CD4-positive, alpha-beta memory T cell (primary cell): ENCODE results near the gene SGPL1. TPM values are rescaled to one million over a fixed set of nuclear protein-coding genes. Genes with fewer than 3 reads are reported as not detected.

Source experiments
- CTCF ChIA-PET: fragments of 350-600 bp; sonication (Branson Sonifier 250); formaldehyde crosslinking; loops from one replicate; lab custom pipeline; 2021; ENCODE audit warnings: inconsistent platforms; ENCODE audit not compliant: partially characterized antibody; lab: Charles Lee
- POLR2A ChIA-PET: fragments of 350-600 bp; sonication (Branson Sonifier 250); formaldehyde crosslinking; loops from one replicate; lab custom pipeline; 2021; ENCODE audit not compliant: partially characterized antibody; lab: Charles Lee
- DNase-seq, 5 donors: peaks; one replicate each; pipeline versions ENCODE4 v3.0.0 to v3.0.0-alpha.2; 2020 to 2022; ENCODE audit warnings: mixed read lengths in 1 of 5
- H3K27ac ChIP-seq: one replicate; pipeline ENCODE4 v1.7.0; 2013; ENCODE audit warnings: low read depth, low read length
- H3K27me3 ChIP-seq: 2 replicates; pipeline ENCODE4 v1.7.0; 2013; ENCODE audit warnings: mild to moderate bottlenecking, low read length, moderate library complexity; ENCODE audit not compliant: insufficient read depth
- H3K36me3 ChIP-seq: 2 replicates; pipeline ENCODE4 v1.7.0; 2013; ENCODE audit warnings: mild to moderate bottlenecking, low read length, moderate library complexity; ENCODE audit not compliant: insufficient read depth
- H3K4me1 ChIP-seq: 2 replicates; pipeline ENCODE4 v1.7.0; 2013; ENCODE audit warnings: mild to moderate bottlenecking, low read length, moderate library complexity; ENCODE audit not compliant: insufficient read depth
- H3K4me3 ChIP-seq, 2 donors: one replicate each; pipeline ENCODE4 v1.7.0; 2013; ENCODE audit warnings: low read length in 2 of 2, mild to moderate bottlenecking in 1 of 2
- H3K9me3 ChIP-seq, 2 donors: one replicate each; pipeline ENCODE4 v1.7.0; 2013; ENCODE audit warnings: low read length in 2 of 2, control low read depth in 1 of 2; ENCODE audit not compliant: control insufficient read depth in 1 of 2
- H3K27ac Mint-ChIP-seq, 7 donors: one replicate each; pipeline ENCODE4 v1.8.0; 2020 to 2021; ENCODE audit warnings: mixed read lengths in 7 of 7, mild to moderate bottlenecking in 6 of 7, inconsistent platforms in 3 of 7, moderate library complexity in 3 of 7
- H3K27me3 Mint-ChIP-seq, 2 donors: one replicate each; pipeline ENCODE4 v1.8.0; 2020 to 2021; ENCODE audit warnings: mixed read lengths in 2 of 2
- H3K36me3 Mint-ChIP-seq, 2 donors: one replicate each; pipeline ENCODE4 v1.8.0; 2020 to 2021; ENCODE audit warnings: mixed read lengths in 2 of 2, inconsistent platforms in 1 of 2, mild to moderate bottlenecking in 1 of 2
- H3K4me1 Mint-ChIP-seq, 4 donors: one replicate each; pipeline ENCODE4 v1.8.0; 2020 to 2021; ENCODE audit warnings: mixed read lengths in 4 of 4, mild to moderate bottlenecking in 1 of 4
- H3K4me3 Mint-ChIP-seq, 8 donors: one replicate each; pipeline ENCODE4 v1.8.0; 2020 to 2021; ENCODE audit warnings: mixed read lengths in 8 of 8, mild to moderate bottlenecking in 7 of 8, moderate library complexity in 6 of 8, inconsistent platforms in 3 of 8
- H3K9me3 Mint-ChIP-seq, 8 donors: one replicate each; pipeline ENCODE4 v1.8.0; 2020 to 2021; ENCODE audit warnings: mixed read lengths in 8 of 8, mild to moderate bottlenecking in 5 of 8, inconsistent platforms in 3 of 8, moderate library complexity in 1 of 8
- intact Hi-C: fragments of 100-400 bp; cut with micrococcal nuclease; formaldehyde crosslinking; loops from one replicate; pipeline ENCODE4 v1.15.1; 2023
- polyA plus RNA-seq, 2 donors: library from polyadenylated mRNA; unstranded; fragments of 300-500 nt; fragmentation: Illumina TruSeq; gene quantifications; one replicate each; pipeline ENCODE4 v1.2.3, GENCODE V29; 2021
- total RNA-seq, 2 experiments: library from RNA; stranded (reverse); gene quantifications; one replicate each; pipeline ENCODE4 v1.2.3, GENCODE V29; 2021

Gene SGPL1
- total and polyA plus RNA-seq, 4 experiments from 2014 or later, result 14.3 to 32.2 (median 22.1) TPM

- Mint-ChIP-seq H3K4me3 (no peak overlapping the region), H3K27ac (no peak overlapping the region), H3K36me3 (no peaks in the 10 kb centered on the region), H3K4me1 (no peaks in the 10 kb centered on the region), H3K9me3 (peaks cover 0 to 2% (median under 1%) of the 10 kb centered on the region in 8 donors), H3K27me3 (peaks cover 8 to 14% of the 10 kb centered on the region in 2 donors)
- POLR2A ChIA-PET, result no interaction called here
- H3K27ac ChIP-seq, result no peak overlapping the region
- H3K9me3 ChIP-seq, result no peaks in the 10 kb centered on the region
- no peaks in the 10 kb centered on the region for H3K36me3 ChIP-seq
- CTCF ChIA-PET, result no interaction called here
- H3K27me3 ChIP-seq, result no peaks in the 10 kb centered on the region
- H3K4me1 ChIP-seq, result no peaks in the 10 kb centered on the region
- no peak overlapping the region for H3K4me3 ChIP-seq
- DNase-seq, result no peak
- intact Hi-C loops, result no loop called here
Observed at GRCh38 chr10:70912556-70912955, 96.8 kb downstream of the SGPL1 start.

GRCh38 chr10:70913191-70913892 lies 97.6 kb downstream of the SGPL1 start:
- Mint-ChIP-seq H3K4me3 (no peak overlapping the region), H3K9me3 (peaks cover 0 to 2% (median under 1%) of the 10 kb centered on the region in 8 donors), H3K4me1 (no peaks in the 10 kb centered on the region), H3K27me3 (peaks cover 9 to 18% of the 10 kb centered on the region in 2 donors), H3K27ac (peak overlapping the region in 1 of 7 donors; percentile 35), H3K36me3 (no peaks in the 10 kb centered on the region)
- ChIA-PET CTCF (no interaction called here), POLR2A (no interaction called here)
- Histone ChIP-seq H3K27ac (no peak overlapping the region), H3K4me1 (no peaks in the 10 kb centered on the region), H3K9me3 (no peaks in the 10 kb centered on the region), H3K4me3 (no peak overlapping the region), H3K36me3 (no peaks in the 10 kb centered on the region), H3K27me3 (no peaks in the 10 kb centered on the region)
- intact Hi-C loops, result no loop called here
- no peak for DNase-seq

GRCh38 chr10:70913893-70914240 lies 98.1 kb downstream of the SGPL1 start:
- Histone ChIP-seq H3K4me3 (no peak overlapping the region), H3K36me3 (no peaks in the 10 kb centered on the region), H3K4me1 (no peaks in the 10 kb centered on the region), H3K9me3 (no peaks in the 10 kb centered on the region), H3K27ac (no peak overlapping the region), H3K27me3 (no peaks in the 10 kb centered on the region)
- no peaks in the 10 kb centered on the region for H3K36me3 Mint-ChIP-seq
- DNase-seq, result no peak
- H3K9me3 Mint-ChIP-seq, result peaks cover 0 to 2% (median under 1%) of the 10 kb centered on the region in 8 donors
- H3K27ac Mint-ChIP-seq, result no peak overlapping the region
- ChIA-PET CTCF (no interaction called here), POLR2A (no interaction called here)
- H3K4me3 Mint-ChIP-seq, result no peak overlapping the region
- H3K27me3 Mint-ChIP-seq, result peaks cover 9 to 18% of the 10 kb centered on the region in 2 donors
- intact Hi-C loops, result no loop called here
- no peaks in the 10 kb centered on the region for H3K4me1 Mint-ChIP-seq

- H3K36me3 ChIP-seq, result no peaks in the 10 kb centered on the region
- no peak overlapping the region for H3K27ac ChIP-seq
- Mint-ChIP-seq H3K4me3 (no peak overlapping the region), H3K27ac (no peak overlapping the region), H3K36me3 (no peaks in the 10 kb centered on the region), H3K9me3 (peaks cover 0 to 2% (median under 1%) of the 10 kb centered on the region in 8 donors), H3K4me1 (no peaks in the 10 kb centered on the region), H3K27me3 (peaks cover 8 to 18% of the 10 kb centered on the region in 2 donors)
- POLR2A ChIA-PET, result no interaction called here
- CTCF ChIA-PET, result no interaction called here
- no peaks in the 10 kb centered on the region for H3K4me1 ChIP-seq
- DNase-seq, result no peak
- H3K9me3 ChIP-seq, result no peaks in the 10 kb centered on the region
- no peak overlapping the region for H3K4me3 ChIP-seq
- intact Hi-C loops, result no loop called here
- no peaks in the 10 kb centered on the region for H3K27me3 ChIP-seq
Observed at GRCh38 chr10:70914316-70914864, 98.6 kb downstream of the SGPL1 start.

- H3K36me3 Mint-ChIP-seq, result no peaks in the 10 kb centered on the region
- POLR2A ChIA-PET, result no interaction called here
- H3K9me3 Mint-ChIP-seq, result peaks cover 0 to 2% (median under 1%) of the 10 kb centered on the region in 8 donors
- no peak overlapping the region for H3K4me3 ChIP-seq
- no peaks in the 10 kb centered on the region for H3K27me3 ChIP-seq
- H3K4me3 Mint-ChIP-seq, result no peak overlapping the region
- no peaks in the 10 kb centered on the region for H3K36me3 ChIP-seq
- CTCF ChIA-PET, result no interaction called here
- no peak overlapping the region for H3K27ac ChIP-seq
- H3K27ac Mint-ChIP-seq, result no peak overlapping the region
- intact Hi-C loops, result no loop called here
- no peaks in the 10 kb centered on the region for H3K9me3 ChIP-seq
- no peaks in the 10 kb centered on the region for H3K4me1 Mint-ChIP-seq
- H3K4me1 ChIP-seq, result no peaks in the 10 kb centered on the region
- DNase-seq, result no peak
- peaks cover 13 to 18% of the 10 kb centered on the region in 2 donors for H3K27me3 Mint-ChIP-seq
Observed at GRCh38 chr10:70915206-70915605, 99.5 kb downstream of the SGPL1 start.

- Mint-ChIP-seq H3K4me3 (no peak overlapping the region), H3K4me1 (no peaks in the 10 kb centered on the region), H3K36me3 (no peaks in the 10 kb centered on the region), H3K9me3 (peaks cover 0 to 2% (median under 1%) of the 10 kb centered on the region in 8 donors), H3K27ac (no peak overlapping the region), H3K27me3 (peaks cover 13 to 20% of the 10 kb centered on the region in 2 donors)
- intact Hi-C loops, result no loop called here
- Histone ChIP-seq H3K4me1 (no peaks in the 10 kb centered on the region), H3K9me3 (no peaks in the 10 kb centered on the region), H3K4me3 (no peak overlapping the region), H3K27ac (no peak overlapping the region), H3K27me3 (no peaks in the 10 kb centered on the region), H3K36me3 (no peaks in the 10 kb centered on the region)
- DNase-seq, result no peak
- ChIA-PET POLR2A (no interaction called here), CTCF (no interaction called here)
Observed at GRCh38 chr10:70915806-70916205, 100.1 kb downstream of the SGPL1 start.

- H3K27ac ChIP-seq, result no peak overlapping the region
- Mint-ChIP-seq H3K36me3 (no peaks in the 10 kb centered on the region), H3K27ac (no peak overlapping the region), H3K4me3 (no peak overlapping the region), H3K9me3 (peaks cover 0 to 2% (median under 1%) of the 10 kb centered on the region in 8 donors), H3K4me1 (no peaks in the 10 kb centered on the region), H3K27me3 (peaks cover 13 to 24% of the 10 kb centered on the region in 2 donors)
- DNase-seq, result no peak
- H3K9me3 ChIP-seq, result no peaks in the 10 kb centered on the region
- no peaks in the 10 kb centered on the region for H3K27me3 ChIP-seq
- H3K4me3 ChIP-seq, result no peak overlapping the region
- H3K4me1 ChIP-seq, result no peaks in the 10 kb centered on the region
- ChIA-PET CTCF (no interaction called here), POLR2A (no interaction called here)
- intact Hi-C loops, result no loop called here
- H3K36me3 ChIP-seq, result no peaks in the 10 kb centered on the region
Observed at GRCh38 chr10:70916241-70916640, 100.5 kb downstream of the SGPL1 start.
